HG02840 (cell line): Measurements from ENCODE around the gene FBXO39.
"Not testable (repeated sequence)": the region's sequence is repeated elsewhere in the genome, so short reads cannot be mapped to it uniquely, and the experiment has no call there.

ENCODE experiments used
- ATAC-seq: cut with Tn5 transposase; IDR thresholded peaks from one replicate; pipeline ENCODE4 v1.9.1; 2021; ENCODE audit warnings: mild to moderate bottlenecking, moderate library complexity, moderate number of reproducible peaks; ENCODE audit not compliant: unreplicated experiment, low FRiP score

Gene FBXO39

DNA sequence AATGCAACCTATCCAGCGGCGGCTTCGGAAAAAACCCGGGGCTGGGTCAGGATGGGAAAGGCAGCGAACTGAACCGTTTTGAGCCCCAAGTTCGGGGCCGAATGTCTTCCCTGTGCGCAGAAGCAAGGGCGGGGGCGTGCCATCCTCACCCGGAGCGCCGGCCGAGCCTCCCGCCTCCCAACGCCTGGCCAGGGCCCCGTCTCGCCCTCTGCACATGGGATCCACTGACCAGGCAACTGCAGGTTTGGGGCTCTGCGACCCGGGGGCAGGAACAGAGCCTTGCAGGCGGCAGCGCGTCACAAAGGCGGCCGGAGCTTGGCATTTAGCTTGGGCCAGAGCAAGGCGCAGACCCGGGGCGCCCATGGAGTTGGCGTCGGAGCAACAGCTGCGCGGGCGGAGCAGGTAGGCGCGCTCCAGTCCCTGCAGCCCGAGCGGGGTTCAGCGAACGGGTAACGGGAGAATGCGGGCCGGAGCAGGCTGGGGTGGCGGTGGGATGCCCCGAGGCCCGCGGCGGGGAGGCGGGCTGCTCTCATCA lies at the start of gene FBXO39:
TSS of gene FBXO39 (plus strand) at position 345 of the 535 bp plus-strand sequence. CDS start 3,654 bp downstream, outside the sequence.
- ATAC-seq: no peak

DNA sequence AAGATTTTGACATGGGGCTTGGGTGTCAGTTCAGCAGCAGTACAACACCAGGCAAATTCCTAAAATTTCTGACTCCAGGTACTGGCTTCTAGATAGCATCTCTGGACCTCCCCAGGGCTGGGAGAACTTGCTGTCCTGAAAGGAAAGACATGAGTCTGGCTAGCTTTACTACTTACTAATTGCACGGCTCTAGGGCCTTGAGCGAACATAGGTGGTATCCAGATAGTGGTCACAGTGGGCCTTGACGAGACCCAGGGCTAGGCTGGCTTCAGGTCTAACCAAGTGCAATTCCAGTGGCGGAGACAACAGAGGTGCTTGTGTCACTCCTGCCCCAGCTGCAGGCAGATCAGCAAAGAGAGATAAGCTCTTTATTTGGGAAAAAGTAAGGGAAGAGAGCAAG lies 46.5 kb upstream of the FBXO39 start:
- no peak for ATAC-seq

DNA sequence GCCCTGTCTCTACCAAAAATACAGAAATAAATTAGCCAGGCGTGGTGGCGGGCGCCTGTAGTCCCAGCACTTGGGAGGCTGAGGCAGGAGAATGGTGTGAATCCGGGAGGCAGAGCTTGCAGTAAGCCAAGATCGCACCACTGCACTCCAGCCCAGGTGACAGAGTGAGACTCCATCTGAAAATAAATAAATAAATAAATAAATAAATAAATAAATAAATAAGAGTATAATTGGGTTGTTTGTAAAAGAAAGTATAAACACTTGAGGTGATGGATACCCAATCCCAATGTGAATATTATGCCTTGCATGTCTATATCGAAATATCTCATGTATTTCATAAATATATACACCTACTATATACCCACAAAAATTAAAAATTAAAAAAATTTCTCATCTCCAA lies 29.4 kb upstream of the FBXO39 start:
- ATAC-seq: not testable (repeated sequence)

DNA sequence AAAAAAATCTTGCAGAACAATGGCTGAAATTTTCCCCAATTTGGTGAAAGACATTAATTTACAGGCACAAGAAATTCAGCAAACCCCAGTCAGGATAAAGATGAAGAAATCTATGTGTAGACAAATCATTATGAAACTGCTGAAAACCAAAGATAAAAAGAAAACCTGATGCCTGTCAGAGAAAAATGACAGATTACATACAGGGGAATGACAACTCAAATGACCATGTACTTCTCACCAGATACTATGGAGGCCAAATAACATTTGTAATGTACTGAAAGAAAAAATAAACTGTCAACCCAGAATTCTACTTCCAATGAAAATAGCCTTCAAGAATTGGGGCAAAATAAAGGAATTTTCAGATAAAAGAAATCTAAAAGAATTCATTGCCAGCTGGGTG lies 27.4 kb upstream of the FBXO39 start:
- ATAC-seq: no peak

DNA sequence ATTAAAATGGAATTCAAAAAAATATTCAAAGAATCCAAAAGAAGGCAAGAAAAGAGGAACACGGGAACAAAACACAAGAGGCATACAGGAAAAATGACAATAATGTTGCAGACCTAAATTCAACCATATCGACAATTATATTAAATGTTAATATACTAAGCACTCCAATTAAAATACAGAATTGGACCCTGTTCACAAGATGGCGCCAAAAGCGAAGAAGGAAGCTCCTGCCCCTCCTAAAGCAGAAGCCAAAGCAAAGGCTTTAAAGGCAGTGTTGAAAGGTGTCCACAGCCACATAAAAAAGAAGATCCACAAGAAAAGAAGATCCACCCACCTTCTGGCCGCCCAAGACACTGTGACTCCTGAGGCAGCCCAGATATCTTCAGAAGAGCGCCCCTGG lies 26.5 kb upstream of the FBXO39 start:
- no peak for ATAC-seq

DNA sequence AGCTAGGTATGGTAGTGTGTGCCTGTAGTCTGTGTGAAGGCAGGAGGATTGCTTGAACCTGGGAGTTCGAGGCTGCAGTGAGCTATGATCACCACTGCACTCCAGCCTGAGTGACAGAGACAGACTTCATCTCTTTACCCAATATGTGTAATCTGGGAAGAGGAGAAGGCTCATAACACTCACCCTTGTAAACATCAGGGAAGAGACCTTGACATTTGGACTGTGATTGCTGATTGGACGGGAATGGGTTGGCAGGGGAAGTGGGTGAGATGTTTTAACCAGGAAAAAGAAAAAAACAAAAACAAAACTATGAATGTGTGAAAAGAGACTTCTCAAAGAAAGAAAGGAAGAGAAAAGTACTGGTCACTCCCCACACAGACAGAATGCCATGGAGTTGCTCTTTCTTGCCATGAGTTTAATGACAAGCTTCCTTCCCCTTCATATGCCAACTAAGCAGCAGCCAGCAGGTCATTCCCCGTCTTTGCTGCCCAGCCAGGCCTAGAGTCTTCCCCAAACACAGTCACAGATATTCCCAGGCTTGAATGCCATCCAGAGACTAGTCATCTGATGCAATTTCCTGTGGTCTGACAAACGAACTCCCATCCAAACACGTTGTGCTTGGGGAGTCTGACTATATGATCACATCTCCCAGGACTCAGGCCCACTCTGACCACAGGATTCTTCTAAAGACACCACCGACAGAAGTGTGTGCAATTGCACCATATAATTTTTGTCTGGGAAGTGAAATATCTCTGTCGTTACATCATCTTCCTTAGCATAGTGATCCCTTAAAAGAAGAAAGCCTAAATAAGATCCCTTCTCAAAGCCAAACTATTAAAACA lies 23.7 kb upstream of the FBXO39 start:
- ATAC-seq: no peak

DNA sequence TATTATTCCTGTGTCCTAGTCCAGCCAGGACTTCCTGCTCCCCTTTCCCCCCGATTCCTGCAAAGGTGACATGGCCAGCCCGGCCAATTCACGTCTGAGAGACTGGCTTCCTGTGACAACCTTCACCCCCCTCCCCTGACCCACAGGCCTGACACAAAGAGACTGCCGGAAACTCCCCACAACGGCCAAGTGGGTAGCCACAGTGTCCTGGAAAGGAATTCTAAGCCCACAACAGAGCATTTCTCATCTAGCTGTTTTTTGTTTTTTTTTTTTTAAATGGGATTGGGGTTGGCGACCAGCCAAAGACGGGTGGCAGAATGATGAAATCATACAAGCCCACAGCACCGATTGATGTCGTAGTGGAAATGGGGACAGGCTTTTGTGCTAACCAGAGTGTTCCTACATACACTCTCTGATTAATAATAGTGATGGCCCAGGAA lies 23.0 kb upstream of the FBXO39 start:
- no peak for ATAC-seq

DNA sequence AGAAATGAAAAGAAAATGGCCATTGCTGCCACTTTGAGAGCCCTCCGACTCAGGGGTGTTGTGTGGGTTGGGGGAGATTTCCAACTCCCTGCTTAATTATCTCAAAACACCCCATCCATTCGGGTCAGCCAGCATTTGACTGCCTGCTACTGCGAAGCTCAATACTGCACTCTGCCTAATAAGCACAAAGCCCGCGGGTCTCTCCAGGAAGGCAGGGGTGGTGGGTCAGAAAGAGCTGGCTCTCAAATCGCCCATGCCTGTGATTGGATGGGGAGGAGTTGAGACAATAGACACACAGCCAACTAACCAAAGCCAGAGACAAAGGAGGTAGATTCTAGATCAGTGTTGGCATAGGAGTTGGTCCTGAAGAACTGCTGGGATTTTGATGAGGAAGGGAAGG lies 22.5 kb upstream of the FBXO39 start:
- ATAC-seq: no peak

DNA sequence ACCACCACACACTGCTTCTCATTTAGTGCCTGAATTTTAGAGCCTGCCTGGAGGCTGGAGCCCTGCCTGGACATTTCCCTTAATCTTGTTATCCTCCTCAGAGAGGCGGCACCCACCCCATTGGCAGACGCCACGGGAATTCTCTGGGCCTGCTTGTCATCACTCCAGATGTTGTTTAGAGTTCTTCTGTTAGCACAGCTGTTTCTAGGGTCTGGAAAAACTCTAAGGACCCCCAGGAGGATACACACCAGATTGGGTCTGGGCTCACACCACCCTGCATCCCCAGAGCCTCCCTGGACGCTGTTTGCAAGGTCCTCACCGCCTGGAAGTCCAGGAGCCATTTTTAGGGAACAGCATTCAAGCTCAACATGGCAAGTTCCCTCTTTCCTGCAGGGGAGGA lies 20.7 kb upstream of the FBXO39 start:
- no peak for ATAC-seq

DNA sequence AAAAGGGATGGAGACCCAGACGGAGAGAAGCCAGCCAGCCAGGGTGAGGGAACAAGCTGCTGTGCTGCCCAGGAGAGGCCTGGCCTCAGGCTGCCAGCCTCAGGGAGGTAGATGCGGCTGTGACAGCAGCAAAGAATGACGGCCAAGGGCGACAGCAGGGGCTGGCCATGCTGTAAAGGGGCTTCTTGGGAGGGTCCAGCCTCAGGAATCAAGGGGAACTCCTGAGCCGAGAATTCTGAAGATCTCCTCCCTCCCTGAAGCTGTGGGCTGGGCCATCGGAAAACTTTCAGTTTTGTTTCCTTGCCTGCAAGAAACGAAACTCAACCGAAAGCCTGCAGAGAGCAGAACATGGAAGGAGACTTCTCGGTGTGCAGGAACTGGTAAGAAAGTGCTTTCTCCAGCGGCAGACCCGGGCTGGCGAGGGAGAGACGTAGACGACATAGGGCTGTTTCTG lies 20.3 kb upstream of the FBXO39 start, which contains the start of gene XAF1:
TSS of gene XAF1 (plus strand) at position 316 of the 454 bp plus-strand sequence. CDS start at position 349, 33 bp downstream.
- no peak for ATAC-seq

DNA sequence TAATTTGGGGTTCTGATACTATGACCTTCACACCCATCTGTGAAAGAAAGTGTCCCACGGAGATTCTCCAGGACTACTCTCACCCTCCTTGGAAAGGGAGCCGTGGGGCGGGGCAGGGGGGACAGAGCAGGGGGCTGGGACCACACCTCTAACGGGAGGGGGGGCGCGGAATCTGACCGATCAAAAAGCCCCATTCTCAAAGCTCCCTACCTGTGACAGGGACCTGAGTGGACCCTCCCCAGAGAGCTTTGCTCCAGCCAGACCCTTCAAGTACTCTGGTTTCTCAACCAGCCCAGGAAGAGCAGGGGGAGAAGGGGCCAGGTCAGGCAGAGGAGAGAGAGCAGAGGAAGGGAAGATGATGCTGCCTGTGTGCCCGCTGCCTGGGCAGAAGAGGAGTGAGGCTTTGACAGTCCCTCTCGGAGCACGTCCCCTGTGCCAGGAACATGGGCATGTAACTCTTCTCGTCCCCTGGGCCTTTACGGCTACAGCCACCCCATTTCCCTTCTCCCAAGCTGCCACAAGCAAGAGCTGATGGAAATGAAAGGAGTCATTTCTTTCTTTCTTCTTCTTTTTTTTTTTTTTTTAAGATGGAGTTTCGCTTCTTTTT lies 19.5 kb upstream of the FBXO39 start:
- ATAC-seq: no peak

DNA sequence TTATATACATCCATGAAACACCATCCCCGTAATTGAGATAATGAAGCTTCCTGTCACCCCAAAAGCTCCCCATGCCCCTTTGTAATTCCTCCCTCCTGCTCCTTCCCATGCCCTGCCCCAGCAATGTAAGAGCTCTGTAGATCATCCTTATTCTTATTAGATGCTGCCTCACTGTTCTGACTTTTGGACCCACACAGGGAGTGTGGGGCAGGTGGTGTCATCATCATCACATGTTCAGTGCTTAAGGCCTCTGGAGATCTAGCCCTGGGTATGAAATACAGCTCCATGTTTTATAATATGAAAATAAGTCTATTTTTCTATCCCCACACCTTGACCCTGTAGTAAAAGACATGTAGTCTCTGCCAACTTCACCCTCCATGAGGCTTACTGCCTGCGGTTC lies 18.3 kb upstream of the FBXO39 start:
- ATAC-seq: no peak

DNA sequence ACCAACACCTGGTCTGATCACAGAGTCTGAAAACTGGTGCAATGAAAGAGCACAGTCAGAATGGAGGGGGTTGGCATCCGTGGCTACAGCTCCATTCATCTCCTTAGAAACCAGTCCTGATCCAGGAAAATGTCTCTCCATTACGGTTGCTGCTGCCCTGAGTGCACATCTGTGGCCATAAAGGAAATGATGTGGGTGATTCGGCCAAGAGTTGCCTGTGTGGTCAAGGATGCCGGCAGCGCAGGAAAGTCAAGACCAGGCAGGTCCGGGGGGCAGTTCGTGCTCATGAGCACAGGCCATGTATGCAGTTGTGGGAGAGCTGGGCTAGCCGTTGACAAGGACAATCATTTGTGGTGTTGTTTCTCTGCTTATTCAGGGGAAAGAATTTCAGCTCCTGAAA lies 14.2 kb upstream of the FBXO39 start:
- no peak for ATAC-seq

DNA sequence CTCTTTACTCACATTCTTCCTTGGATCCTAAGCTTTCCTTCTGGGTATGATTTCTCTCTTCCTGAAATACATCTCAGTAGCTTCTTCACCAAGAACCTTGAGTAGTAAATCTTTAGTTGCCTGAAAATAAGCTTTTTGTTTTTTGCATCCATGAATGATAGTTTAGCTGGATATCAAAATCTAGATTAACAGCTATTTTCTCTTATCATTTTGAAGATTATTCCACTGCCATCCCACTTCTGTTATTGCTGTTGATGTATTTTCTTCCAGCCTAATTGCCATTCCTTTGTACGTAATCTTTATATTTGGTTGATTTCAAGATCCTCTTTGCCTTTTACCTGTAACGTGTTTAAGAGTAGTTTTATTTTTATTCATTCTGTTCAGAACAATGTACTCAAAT lies 7.6 kb upstream of the FBXO39 start:
- no peak for ATAC-seq

DNA sequence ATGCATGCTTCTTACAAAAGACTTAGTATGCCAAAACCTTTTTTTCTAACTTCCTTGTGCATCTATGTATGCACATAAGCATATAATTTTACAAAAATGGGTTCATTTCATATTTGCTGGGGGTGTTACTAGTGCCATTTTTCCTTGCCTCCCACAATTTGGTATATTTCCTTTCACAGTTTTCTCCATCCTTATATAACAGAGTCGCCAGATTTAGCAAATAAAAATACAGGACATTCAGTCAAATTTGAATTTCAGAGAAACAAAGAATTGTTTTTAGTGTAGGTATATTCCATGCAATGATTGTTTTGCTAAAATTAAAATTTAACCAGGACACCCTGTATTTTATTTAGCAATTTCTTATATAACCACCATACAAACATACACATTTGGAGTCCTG lies 4.0 kb upstream of the FBXO39 start:
- ATAC-seq: no peak

DNA sequence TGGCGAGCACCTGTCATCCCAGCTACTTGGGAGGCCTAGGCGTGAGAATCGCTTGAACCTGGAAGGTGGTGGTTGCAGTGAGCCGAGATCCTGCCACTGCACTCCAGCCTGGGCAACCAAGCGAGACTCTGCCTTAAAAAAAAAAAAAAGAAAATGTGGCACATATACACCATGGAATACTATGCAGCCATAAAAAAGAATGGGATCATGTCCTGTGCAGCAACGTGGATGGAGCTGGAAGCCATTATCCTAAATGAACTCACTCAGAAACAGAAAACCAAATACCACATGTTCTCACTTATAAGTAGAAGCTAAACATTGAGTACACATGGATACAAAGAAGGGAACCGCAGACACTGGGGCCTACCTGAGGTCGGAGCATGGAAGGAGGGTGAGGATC lies 1.1 kb upstream of the FBXO39 start:
- not testable (repeated sequence) for ATAC-seq

DNA sequence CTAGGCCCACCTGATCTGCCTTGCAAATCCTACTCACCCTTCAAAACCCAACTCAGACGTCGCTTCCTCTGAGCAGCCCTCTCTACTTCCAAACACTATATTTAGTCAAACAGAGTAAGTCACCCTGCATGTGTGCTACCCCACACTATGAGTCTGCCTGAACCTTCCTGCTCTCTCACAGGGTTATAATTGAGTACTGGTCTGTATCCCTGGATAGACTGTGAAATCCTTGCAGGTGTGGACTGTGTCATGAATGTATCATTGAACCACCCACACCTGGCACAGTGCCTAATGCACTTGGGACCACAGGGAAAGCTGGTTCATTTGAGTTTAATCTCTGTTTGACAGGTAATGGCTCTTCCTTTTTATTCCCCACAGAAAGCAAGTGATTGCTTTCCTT lies 3.4 kb downstream of the FBXO39 start:
- ATAC-seq: no peak

DNA sequence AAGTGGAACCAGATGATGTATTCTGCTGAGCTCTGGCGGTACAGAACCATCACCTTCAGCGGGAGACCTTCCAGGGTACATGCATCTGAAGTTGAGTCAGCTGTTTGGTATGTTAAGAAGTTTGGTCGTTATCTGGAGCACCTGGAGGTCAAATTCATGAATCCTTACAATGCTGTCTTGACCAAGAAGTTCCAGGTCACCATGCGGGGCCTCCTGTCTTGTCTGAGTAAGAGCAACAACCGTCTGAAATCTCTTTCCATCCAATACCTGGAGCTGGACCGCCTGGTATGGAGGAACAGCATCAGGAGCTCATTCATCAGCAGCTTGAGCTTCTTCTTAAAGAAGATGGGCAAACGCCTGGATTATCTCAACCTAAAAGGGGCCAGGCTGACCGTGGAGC lies 4.0 kb downstream of the FBXO39 start:
- ATAC-seq: no peak

DNA sequence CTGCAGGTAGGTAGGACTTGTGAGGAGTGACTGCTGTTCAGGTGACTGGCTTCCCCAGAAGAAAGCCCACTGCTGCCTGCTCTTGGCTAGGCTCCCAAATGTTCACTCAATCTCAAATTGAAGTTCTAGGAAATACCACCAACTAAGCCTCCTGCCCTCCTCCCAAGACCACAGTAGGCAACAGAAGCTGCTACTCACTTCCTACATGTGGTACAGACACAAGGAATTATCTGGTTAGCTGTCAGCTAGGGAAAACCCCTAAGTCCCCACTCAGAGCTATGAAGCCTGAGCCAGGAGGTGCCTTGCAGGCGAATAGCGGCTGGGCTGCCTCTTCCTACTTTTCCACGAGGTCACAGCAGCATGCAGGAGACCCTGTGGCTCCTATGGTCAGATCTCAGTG lies 4.9 kb downstream of the FBXO39 start:
- ATAC-seq: no peak

DNA sequence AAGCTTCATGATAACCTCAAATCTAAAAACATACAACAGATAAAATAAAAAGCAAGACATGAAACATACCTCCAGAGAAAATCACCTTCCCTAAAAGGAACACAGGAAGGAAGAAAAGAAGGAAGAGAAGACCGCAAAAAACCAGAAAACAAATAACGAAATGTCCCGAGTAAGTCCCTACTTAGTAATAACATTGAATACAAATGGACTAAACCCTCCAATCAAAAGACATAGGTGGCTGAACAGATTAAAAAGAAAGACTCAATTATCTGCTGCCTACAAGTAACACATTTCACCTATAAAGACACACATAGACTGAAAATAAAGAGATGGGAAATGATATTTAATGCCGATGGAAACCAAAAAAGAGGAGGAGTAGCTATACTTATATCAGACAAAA lies 6.2 kb downstream of the FBXO39 start:
- ATAC-seq: no peak

DNA sequence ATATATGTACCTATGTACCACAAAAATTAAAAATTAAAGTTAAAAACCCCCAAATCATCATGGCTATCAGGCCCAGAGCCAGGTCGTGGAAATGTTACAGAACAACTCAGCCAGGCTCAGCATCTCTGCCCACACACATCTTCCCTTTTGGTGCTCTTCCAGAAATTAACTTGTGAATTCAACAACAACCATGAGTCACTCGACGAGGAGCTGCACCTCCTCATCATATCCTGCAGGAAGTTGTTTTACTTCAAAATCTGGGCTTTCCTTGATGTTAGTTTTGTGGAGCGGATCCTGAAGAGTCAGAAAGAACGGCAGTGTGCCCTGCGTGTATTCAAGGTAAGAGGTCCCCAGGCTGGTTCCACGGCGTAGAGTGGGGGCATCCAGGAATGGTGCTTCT lies 10.6 kb downstream of the FBXO39 start:
- ATAC-seq: no peak
